Effector memory CD8-positive, alpha-beta T cell (primary cell): ENCODE data around the gene ACOX2.

Source experiments
- ATAC-seq: fragments of 150-1000 bp; cut with Tn5 transposase; replicated peaks from 2 replicates; pipeline ENCODE4 v1.10.0; 2021; ENCODE audit warnings: mild to moderate bottlenecking, moderate library complexity
- DNase-seq, 3 experiments: peaks; one replicate each; pipeline ENCODE4 v3.0.0; 2021
- H3K27ac Mint-ChIP-seq, 2 donors: one replicate each; pipeline ENCODE4 v1.8.0; 2022; ENCODE audit warnings: mild to moderate bottlenecking in 2 of 2, mixed read lengths in 2 of 2, moderate library complexity in 2 of 2
- H3K27me3 Mint-ChIP-seq, 2 donors: one replicate each; pipeline ENCODE4 v1.8.0; 2022; ENCODE audit warnings: mixed read lengths in 2 of 2
- H3K36me3 Mint-ChIP-seq: one replicate; pipeline ENCODE4 v1.8.0; 2022; ENCODE audit warnings: mild to moderate bottlenecking, moderate library complexity, mixed read lengths; ENCODE audit not compliant: insufficient read depth
- H3K4me1 Mint-ChIP-seq, 2 donors: one replicate each; pipeline ENCODE4 v1.8.0; 2022; ENCODE audit warnings: low read depth in 2 of 2, mixed read lengths in 2 of 2
- H3K4me3 Mint-ChIP-seq, 2 donors: one replicate each; pipeline ENCODE4 v1.8.0; 2022; ENCODE audit warnings: mild to moderate bottlenecking in 2 of 2, mixed read lengths in 2 of 2, moderate library complexity in 2 of 2
- H3K9me3 Mint-ChIP-seq, 2 donors: one replicate each; pipeline ENCODE4 v1.8.0; 2022; ENCODE audit warnings: mixed read lengths in 2 of 2

Gene ACOX2

GRCh38 chr3:58459160-58459559 lies 77.8 kb downstream of the ACOX2 start:
- H3K4me3 Mint-ChIP-seq, result no peak overlapping the region
- no peak for DNase-seq
- H3K9me3 Mint-ChIP-seq, result peaks cover 0 to 6% of the 10 kb centered on the region in 2 donors
- no peak for ATAC-seq
- H3K4me1 Mint-ChIP-seq, result peaks cover 6 to 10% of the 10 kb centered on the region in 2 donors
- no peaks in the 10 kb centered on the region for H3K36me3 Mint-ChIP-seq
- no peaks in the 10 kb centered on the region for H3K27me3 Mint-ChIP-seq
- no peak overlapping the region for H3K27ac Mint-ChIP-seq
